H9 (cell line): ENCODE measurements around the gene SIRPD. TPM values are rescaled to one million over a fixed set of nuclear protein-coding genes. Genes with fewer than 3 reads are reported as not detected.

Source experiments
- DNase-seq: peaks from one replicate; pipeline ENCODE4 v3.0.0-alpha.2; 2017
- H2AFZ ChIP-seq: one replicate; pipeline ENCODE4 v1.6.1; 2013; ENCODE audit warnings: mild to moderate bottlenecking, low read length, control low read depth, moderate library complexity
- H2AK5ac ChIP-seq: 2 replicates; pipeline ENCODE4 v1.6.1; 2013; ENCODE audit warnings: low read length, control low read depth, mixed read lengths; ENCODE audit not compliant: insufficient read length
- H2BK120ac ChIP-seq: one replicate; pipeline ENCODE4 v1.6.1; 2013; ENCODE audit warnings: low read depth, mild to moderate bottlenecking, low read length, control low read depth, inconsistent platforms; ENCODE audit not compliant: poor library complexity, severe bottlenecking
- H2BK12ac ChIP-seq: 2 replicates; pipeline ENCODE4 v1.6.1; 2013; ENCODE audit warnings: low read length, control low read depth, mixed read lengths, low read depth; ENCODE audit not compliant: insufficient read length
- H2BK15ac ChIP-seq: 2 replicates; pipeline ENCODE4 v1.6.1; 2013; ENCODE audit warnings: low read depth, low read length, control low read depth
- H2BK20ac ChIP-seq: one replicate; pipeline ENCODE4 v1.6.1; 2013; ENCODE audit warnings: low read depth, mild to moderate bottlenecking, low read length, control low read depth, inconsistent platforms; ENCODE audit not compliant: poor library complexity, severe bottlenecking
- H2BK5ac ChIP-seq: 2 replicates; pipeline ENCODE4 v1.6.1; 2013; ENCODE audit warnings: low read length, control low read depth, mixed read lengths; ENCODE audit not compliant: insufficient read length
- H3K14ac ChIP-seq: 2 replicates; pipeline ENCODE4 v1.6.1; 2013; ENCODE audit warnings: low read length, control low read depth; ENCODE audit not compliant: insufficient read depth
- H3K18ac ChIP-seq: 2 replicates; pipeline ENCODE4 v1.6.1; 2013; ENCODE audit warnings: low read depth, mild to moderate bottlenecking, mixed read lengths, low read length, control low read depth; ENCODE audit not compliant: insufficient read length
- H3K23ac ChIP-seq: 2 replicates; pipeline ENCODE4 v1.6.1; 2013; ENCODE audit warnings: low read length, control low read depth, mixed read lengths, low read depth; ENCODE audit not compliant: insufficient read length
- H3K23me2 ChIP-seq: 2 replicates; pipeline ENCODE4 v1.6.1; 2013; ENCODE audit warnings: low read depth, mild to moderate bottlenecking, mixed read lengths, low read length, control low read depth; ENCODE audit not compliant: insufficient read length, poor library complexity, severe bottlenecking
- H3K27ac ChIP-seq: 2 replicates; pipeline ENCODE4 v1.5.1; 2013; ENCODE audit warnings: low read length, control low read depth, mixed read lengths, low read depth; ENCODE audit not compliant: insufficient read length
- H3K27me3 ChIP-seq: 2 replicates; pipeline ENCODE4 v1.6.1; 2013; ENCODE audit warnings: low read length, control low read depth, inconsistent platforms; ENCODE audit not compliant: insufficient read depth
- H3K4ac ChIP-seq: 2 replicates; pipeline ENCODE4 v1.6.1; 2013; ENCODE audit warnings: low read depth, mild to moderate bottlenecking, control low read depth, inconsistent platforms, low read length, moderate library complexity
- H3K4me1 ChIP-seq: 2 replicates; pipeline ENCODE4 v1.6.1; 2013; ENCODE audit warnings: low read length, control low read depth, inconsistent platforms; ENCODE audit not compliant: insufficient read depth
- H3K4me2 ChIP-seq: 2 replicates; pipeline ENCODE4 v1.6.1; 2013; ENCODE audit warnings: low read length, control low read depth, mixed read lengths; ENCODE audit not compliant: insufficient read length, insufficient read depth
- H3K56ac ChIP-seq: 2 replicates; pipeline ENCODE4 v1.6.1; 2013; ENCODE audit warnings: low read depth, mild to moderate bottlenecking, mixed read lengths, low read length, control low read depth; ENCODE audit not compliant: insufficient read length
- H3K79me1 ChIP-seq: 2 replicates; pipeline ENCODE4 v1.6.1; 2013; ENCODE audit warnings: low read depth, mild to moderate bottlenecking, moderate library complexity, low read length, control low read depth, inconsistent platforms; ENCODE audit not compliant: insufficient read depth, poor library complexity, severe bottlenecking
- H3K79me2 ChIP-seq: 2 replicates; pipeline ENCODE4 v1.6.1; 2013; ENCODE audit warnings: low read length, control low read depth, inconsistent platforms; ENCODE audit not compliant: insufficient read depth
- H3K9ac ChIP-seq: 2 replicates; pipeline ENCODE4 v1.6.1; 2013; ENCODE audit warnings: low read length, control low read depth, mixed read lengths; ENCODE audit not compliant: insufficient read length; ENCODE audit errors: extremely low read depth
- H3K9me3 ChIP-seq: one replicate; pipeline ENCODE4 v1.6.1; 2013; ENCODE audit warnings: low read depth, low read length, inconsistent platforms; ENCODE audit not compliant: control insufficient read depth
- H3T11ph ChIP-seq: one replicate; pipeline ENCODE4 v1.6.1; 2013; ENCODE audit warnings: mild to moderate bottlenecking, low read length, control low read depth, inconsistent platforms
- H4K20me1 ChIP-seq: one replicate; pipeline ENCODE4 v1.6.1; 2013; ENCODE audit not compliant: control insufficient read depth, insufficient read length, insufficient read depth
- H4K5ac ChIP-seq: 2 replicates; pipeline ENCODE4 v1.6.1; 2013; ENCODE audit warnings: low read depth, mild to moderate bottlenecking, mixed read lengths, low read length, control low read depth; ENCODE audit not compliant: insufficient read length
- H4K8ac ChIP-seq: replicated peaks from 2 replicates; pipeline ENCODE4 v1.6.1; 2013; ENCODE audit warnings: low read length, control low read depth, mixed read lengths, low read depth; ENCODE audit not compliant: insufficient read length
- H4K91ac ChIP-seq: 2 replicates; pipeline ENCODE4 v1.6.1; 2013; ENCODE audit warnings: low read depth, mild to moderate bottlenecking, moderate library complexity, mixed read lengths, low read length, control low read depth; ENCODE audit not compliant: insufficient read length
- H3K27ac Mint-ChIP-seq, 3 experiments: 2 replicates in 2 of 3; 3 replicates in 1 of 3; pipeline ENCODE4 v1.8.0; 2020 to 2021; ENCODE audit warnings: mixed read lengths in 3 of 3, mild to moderate bottlenecking in 1 of 3, moderate library complexity in 1 of 3
- H3K27me3 Mint-ChIP-seq: 2 replicates; pipeline ENCODE4 v1.8.0; 2021; ENCODE audit warnings: low read depth, mild to moderate bottlenecking, moderate library complexity, mixed read lengths
- H3K36me3 Mint-ChIP-seq, 3 experiments: 2 replicates in 2 of 3; 3 replicates in 1 of 3; pipeline ENCODE4 v1.8.0; 2020 to 2021; ENCODE audit warnings: low read depth in 3 of 3, mixed read lengths in 3 of 3; ENCODE audit not compliant: insufficient read depth in 1 of 3
- H3K4me1 Mint-ChIP-seq, 2 experiments: 2 replicates each; pipeline ENCODE4 v1.8.0; 2020; ENCODE audit warnings: mixed read lengths in 2 of 2
- H3K4me3 Mint-ChIP-seq, 2 experiments: 2 replicates in 1 of 2; 3 replicates in 1 of 2; pipeline ENCODE4 v1.8.0; 2020 to 2021; ENCODE audit warnings: mild to moderate bottlenecking in 2 of 2, mixed read lengths in 2 of 2, moderate library complexity in 1 of 2
- H3K9me3 Mint-ChIP-seq, 2 experiments: 2 replicates in 1 of 2; 3 replicates in 1 of 2; pipeline ENCODE4 v1.8.0; 2020; ENCODE audit warnings: mild to moderate bottlenecking in 2 of 2, mixed read lengths in 2 of 2, moderate library complexity in 1 of 2
- CTCF ChIP-seq: fragments of 200-600 bp; sonication (generic); conservative IDR thresholded peaks from 3 replicates; pipeline ENCODE4 v1.8.0; 2021; ENCODE audit warnings: antibody characterized with exemption, mild to moderate bottlenecking
- WGBS: extraction: QIAGEN DNeasy Blood & Tissue Kit; methylation state at CpG from one replicate; pipeline ENCODE4 v1.1.7; 2013; ENCODE audit warnings: missing lambda C conversion rate, low lambda C conversion rate, mixed read lengths; ENCODE audit not compliant: insufficient read length; ENCODE audit errors: extremely low coverage; 5-methylcytosine and 5-hydroxymethylcytosine counted together
- total RNA-seq: library from RNA; stranded (reverse); gene quantifications from 2 replicates; pipeline ENCODE4 v1.2.1, GENCODE V29; 2021

SIRPD gene
- total RNA-seq, 1 experiment from 2014 or later = not detected

GRCh38 chr20:1535420-1536175 lies 21.9 kb downstream of the SIRPD start:
- no peaks in the 10 kb centered on the region for H3K27me3 ChIP-seq
- H3K9me3 ChIP-seq = no peaks in the 10 kb centered on the region
- H3K4me3 Mint-ChIP-seq = no peak overlapping the region
- H3K4me1 Mint-ChIP-seq = peaks cover 2 to 4% of the 10 kb centered on the region in 2 experiments; a peak in 2 of 4 replicates
- H3T11ph ChIP-seq = no peak overlapping the region
- H4K8ac ChIP-seq = no peak overlapping the region
- H3K23ac ChIP-seq = no peak overlapping the region
- no peak overlapping the region for H3K18ac ChIP-seq
- H2AFZ ChIP-seq = no peak overlapping the region
- H4K91ac ChIP-seq = no peak overlapping the region
- peaks cover 9% of the 10 kb centered on the region for H3K27me3 Mint-ChIP-seq
- no peak for DNase-seq
- H3K9me3 Mint-ChIP-seq = no peaks in the 10 kb centered on the region
- H3K14ac ChIP-seq = no peak overlapping the region
- H3K9ac ChIP-seq = no peak overlapping the region
- H2BK20ac ChIP-seq = no peak overlapping the region
- no peak overlapping the region for H2BK5ac ChIP-seq
- H3K27ac ChIP-seq = no peak overlapping the region
- no CpG with 5 or more reads among the region's 5 CpGs for WGBS
- no peaks in the 10 kb centered on the region for H3K23me2 ChIP-seq
- no peak overlapping the region for H3K56ac ChIP-seq
- H3K4me2 ChIP-seq = no peak overlapping the region
- no peaks in the 10 kb centered on the region for H3K79me2 ChIP-seq
- no peak overlapping the region for H2BK15ac ChIP-seq
- no peak overlapping the region for H2AK5ac ChIP-seq
- no peaks in the 10 kb centered on the region for H3K79me1 ChIP-seq
- H3K4me1 ChIP-seq = no peaks in the 10 kb centered on the region
- H2BK120ac ChIP-seq = no peak overlapping the region
- H4K5ac ChIP-seq = no peak overlapping the region
- no peaks in the 10 kb centered on the region for H3K36me3 Mint-ChIP-seq
- no peak for TF ChIP-seq CTCF
- H3K27ac Mint-ChIP-seq = no peak overlapping the region
- no peak overlapping the region for H3K4ac ChIP-seq
- H4K20me1 ChIP-seq = no peaks in the 10 kb centered on the region
- H2BK12ac ChIP-seq = no peak overlapping the region
